GM12873 (cell line): ENCODE results near the gene PTPRN2.

Experiments used
- TF ChIP-seq, protein P1 (sequence below): IDR thresholded peaks from 2 replicates; pipeline ENCODE4 v1.5.1; 2012; ENCODE audit warnings: low read depth, mild to moderate bottlenecking, moderate library complexity, low read length, control low read depth; ENCODE audit not compliant: insufficient read depth; ENCODE audit errors: missing control alignments

PTPRN2 gene

GRCh38 chr7:158047391-158048059 lies 540.1 kb downstream of the PTPRN2 start:
- TF ChIP-seq, protein P1, sequence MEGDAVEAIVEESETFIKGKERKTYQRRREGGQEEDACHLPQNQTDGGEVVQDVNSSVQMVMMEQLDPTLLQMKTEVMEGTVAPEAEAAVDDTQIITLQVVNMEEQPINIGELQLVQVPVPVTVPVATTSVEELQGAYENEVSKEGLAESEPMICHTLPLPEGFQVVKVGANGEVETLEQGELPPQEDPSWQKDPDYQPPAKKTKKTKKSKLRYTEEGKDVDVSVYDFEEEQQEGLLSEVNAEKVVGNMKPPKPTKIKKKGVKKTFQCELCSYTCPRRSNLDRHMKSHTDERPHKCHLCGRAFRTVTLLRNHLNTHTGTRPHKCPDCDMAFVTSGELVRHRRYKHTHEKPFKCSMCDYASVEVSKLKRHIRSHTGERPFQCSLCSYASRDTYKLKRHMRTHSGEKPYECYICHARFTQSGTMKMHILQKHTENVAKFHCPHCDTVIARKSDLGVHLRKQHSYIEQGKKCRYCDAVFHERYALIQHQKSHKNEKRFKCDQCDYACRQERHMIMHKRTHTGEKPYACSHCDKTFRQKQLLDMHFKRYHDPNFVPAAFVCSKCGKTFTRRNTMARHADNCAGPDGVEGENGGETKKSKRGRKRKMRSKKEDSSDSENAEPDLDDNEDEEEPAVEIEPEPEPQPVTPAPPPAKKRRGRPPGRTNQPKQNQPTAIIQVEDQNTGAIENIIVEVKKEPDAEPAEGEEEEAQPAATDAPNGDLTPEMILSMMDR, result no peak

GRCh38 chr7:158044482-158044823 lies 543.2 kb downstream of the PTPRN2 start:
- TF ChIP-seq, protein P1, result no peak

GRCh38 chr7:158043551-158044481 lies 543.8 kb downstream of the PTPRN2 start:
- TF ChIP-seq, protein P1, result no peak

- TF ChIP-seq, protein P1, result no peak
Measured at GRCh38 chr7:158042156-158042880, 545.3 kb downstream of the PTPRN2 start.

- TF ChIP-seq, protein P1, result no peak
Measured at GRCh38 chr7:158040199-158040598, 547.4 kb downstream of the PTPRN2 start.

DNA sequence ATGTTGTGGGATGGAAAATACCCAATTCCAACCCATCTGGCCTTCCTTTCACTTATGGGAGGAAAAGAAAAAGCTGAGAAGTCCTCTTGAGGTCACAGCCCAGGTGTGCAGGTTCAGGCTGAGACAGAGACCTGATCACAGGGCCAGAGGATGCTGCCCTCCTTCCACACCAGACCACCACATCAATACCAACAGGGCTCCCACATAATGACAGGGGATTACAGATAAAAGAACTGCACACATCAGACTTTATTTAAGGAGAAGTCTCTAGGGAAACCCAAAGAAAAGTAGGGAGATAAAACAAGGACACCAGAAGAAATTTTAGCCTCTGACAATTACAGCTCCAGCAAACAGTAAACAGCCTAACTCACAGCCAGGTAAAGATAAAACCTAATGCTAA lies 548.4 kb downstream of the PTPRN2 start:
- TF ChIP-seq, protein P1, result no peak

- TF ChIP-seq, protein P1, result no peak
Measured at GRCh38 chr7:158037211-158037610, 550.4 kb downstream of the PTPRN2 start.
